Measurements from ENCODE around the gene CAPN9.

CAPN9 gene

GRCh38 chr1:230713138-230713537, 34.0 kb upstream of the CAPN9 start:
- 0 out of 2 replicates have a peak, but pooled peaks cover 5% of the 10 kb centered on the region for H3K9me3 ChIP-seq (ENCODE audit: control insufficient read depth, insufficient read depth, low read length)

GRCh38 chr1:230713547-230713914, 33.7 kb upstream of the CAPN9 start:
- TF ChIP-seq CTCF (IDR thresholded peaks at IDR 0.05; ENCODE audit: low read depth, low read length, poor library complexity, severe bottlenecking) (no peak), EZH2phosphoT487 (IDR thresholded peaks at IDR 0.05; ENCODE audit: borderline replicate concordance, low read length) (no peak)
- Histone ChIP-seq H4K20me1 (ENCODE audit: control insufficient read depth, insufficient read depth, low read depth, low read length) (no peaks in the 10 kb centered on the region), H3K9me2 (replicated peaks; ENCODE audit: control insufficient read depth, low read length) (no peaks in the 10 kb centered on the region), H3K4me1 (ENCODE audit: control insufficient read depth, low read length) (no peaks in the 10 kb centered on the region), H3F3A (ENCODE audit: control insufficient read depth, insufficient read depth) (no peaks in the 10 kb centered on the region), H3K36me3 (ENCODE audit: control insufficient read depth, low read length) (no peaks in the 10 kb centered on the region), H3K4me2 (ENCODE audit: low read length) (no peak overlapping the region), H3K9me3 (ENCODE audit: control insufficient read depth, insufficient read depth, low read length) (0 out of 2 replicates have a peak, but pooled peaks cover 5% of the 10 kb centered on the region), H3K79me2 (ENCODE audit: control insufficient read depth, low read length) (no peaks in the 10 kb centered on the region), H3K27me3 (ENCODE audit: control insufficient read depth, low read length) (no peaks in the 10 kb centered on the region), H3K27ac (ENCODE audit: low read depth, low read length) (no peak overlapping the region), H3K4me3 (ENCODE audit: low read length) (no peak overlapping the region)

More at GRCh38 chr1:230713138-230713537, 34.0 kb upstream of the CAPN9 start:
- Histone ChIP-seq H3K4me2 (ENCODE audit: low read length) (no peak overlapping the region), H3F3A (ENCODE audit: control insufficient read depth, insufficient read depth) (no peaks in the 10 kb centered on the region), H3K27ac (ENCODE audit: low read depth, low read length) (no peak overlapping the region), H3K4me3 (ENCODE audit: low read length) (no peak overlapping the region), H3K79me2 (ENCODE audit: control insufficient read depth, low read length) (no peaks in the 10 kb centered on the region), H3K4me1 (ENCODE audit: control insufficient read depth, low read length) (no peaks in the 10 kb centered on the region), H3K27me3 (ENCODE audit: control insufficient read depth, low read length) (no peaks in the 10 kb centered on the region), H3K36me3 (ENCODE audit: control insufficient read depth, low read length) (no peaks in the 10 kb centered on the region), H3K9me2 (replicated peaks; ENCODE audit: control insufficient read depth, low read length) (no peaks in the 10 kb centered on the region), H4K20me1 (ENCODE audit: control insufficient read depth, insufficient read depth, low read depth, low read length) (no peaks in the 10 kb centered on the region)
- TF ChIP-seq EZH2phosphoT487 (IDR thresholded peaks at IDR 0.05; ENCODE audit: borderline replicate concordance, low read length) (no peak), CTCF (IDR thresholded peaks at IDR 0.05; ENCODE audit: low read depth, low read length, poor library complexity, severe bottlenecking) (no peak)

GRCh38 chr1:230713915-230714764, 33.0 kb upstream of the CAPN9 start, which contains the start of gene AGT:
AGT (minus strand) TSS chr1:230714122; CDS start chr1:230710823, 3,299 bp downstream.
- Histone ChIP-seq H3K4me2 (ENCODE audit: low read length) (no peak within 1 kb of the TSS), H3K9me2 (replicated peaks; ENCODE audit: control insufficient read depth, low read length) (no peaks in the 10 kb centered on the region), H3K36me3 (ENCODE audit: control insufficient read depth, low read length) (no peaks in the 10 kb centered on the region), H3K79me2 (ENCODE audit: control insufficient read depth, low read length) (no peaks in the 10 kb centered on the region), H3F3A (ENCODE audit: control insufficient read depth, insufficient read depth) (no peaks in the 10 kb centered on the region), H3K27ac (ENCODE audit: low read depth, low read length) (no peak within 1 kb of the TSS), H3K27me3 (ENCODE audit: control insufficient read depth, low read length) (no peaks in the 10 kb centered on the region), H4K20me1 (ENCODE audit: control insufficient read depth, insufficient read depth, low read depth, low read length) (no peaks in the 10 kb centered on the region), H3K4me3 (ENCODE audit: low read length) (no peak within 1 kb of the TSS), H3K9me3 (ENCODE audit: control insufficient read depth, insufficient read depth, low read length) (0 out of 2 replicates have a peak, but pooled peaks cover 5% of the 10 kb centered on the region), H3K4me1 (ENCODE audit: control insufficient read depth, low read length) (no peaks in the 10 kb centered on the region)
- TF ChIP-seq EZH2phosphoT487 (IDR thresholded peaks at IDR 0.05; ENCODE audit: borderline replicate concordance, low read length): no peak
- no peak for TF ChIP-seq CTCF (IDR thresholded peaks at IDR 0.05; ENCODE audit: low read depth, low read length, poor library complexity, severe bottlenecking)
